A549 (cell line): Measurements from ENCODE around the gene GABRR3.

ENCODE experiments used
- CHD2 ChIP-seq: fragments of 150-350 bp; IDR thresholded peaks from 2 replicates; pipeline ENCODE4 v1.6.1; 2014; ENCODE audit warnings: low read length; ENCODE audit not compliant: partially characterized antibody
- EP300 ChIP-seq, 2 experiments: fragments of >200 bp; sonication (Bioruptor Twin); formaldehyde crosslinking; IDR thresholded peaks; 2 replicates in 1 of 2; 3 replicates in 1 of 2; pipeline ENCODE4 v1.6.1; 2016 to 2017
- HDAC2 ChIP-seq: fragments of 200-600 bp; sonication (generic); IDR thresholded peaks from 2 replicates; pipeline ENCODE4 v1.6.1; 2016
- KDM1A ChIP-seq: fragments of 200-600 bp; sonication (generic); IDR thresholded peaks from 2 replicates; pipeline ENCODE4 v1.6.1; 2016; ENCODE audit warnings: low read depth, mild to moderate bottlenecking
- MAZ ChIP-seq: fragments of 150-350 bp; IDR thresholded peaks from 2 replicates; pipeline ENCODE4 v1.6.1; 2014; ENCODE audit warnings: antibody characterized with exemption, low read depth, low read length, borderline replicate concordance
- POLR2A ChIP-seq: IDR thresholded peaks from 2 replicates; pipeline ENCODE4 v1.6.1; 2012; ENCODE audit warnings: mild to moderate bottlenecking, low read length
- TP53 ChIP-seq: fragments of 250-450 bp; sonication (Bioruptor Pico); IDR thresholded peaks from 2 replicates; pipeline ENCODE4 v1.5.0; 2021; ENCODE audit warnings: mild to moderate bottlenecking, moderate library complexity
- TF ChIP-seq, protein P1 (sequence below): fragments of >200 bp; sonication (Bioruptor Twin); formaldehyde crosslinking; IDR thresholded peaks from 3 replicates; pipeline ENCODE4 v1.5.1; 2016
- TF ChIP-seq, protein P2 (sequence below): IDR thresholded peaks from 2 replicates; pipeline ENCODE4 v1.6.1; 2012
- TF ChIP-seq, protein P3 (sequence below): fragments of 150-350 bp; IDR thresholded peaks from 2 replicates; pipeline ENCODE4 v1.6.1; 2014; ENCODE audit warnings: low read depth, mild to moderate bottlenecking, low read length
- TF ChIP-seq, protein P4 (sequence below): fragments of 200-600 bp; sonication (generic); IDR thresholded peaks from 2 replicates; pipeline ENCODE4 v1.6.1; 2016; ENCODE audit warnings: antibody characterized with exemption, mild to moderate bottlenecking, moderate library complexity

DNA sequence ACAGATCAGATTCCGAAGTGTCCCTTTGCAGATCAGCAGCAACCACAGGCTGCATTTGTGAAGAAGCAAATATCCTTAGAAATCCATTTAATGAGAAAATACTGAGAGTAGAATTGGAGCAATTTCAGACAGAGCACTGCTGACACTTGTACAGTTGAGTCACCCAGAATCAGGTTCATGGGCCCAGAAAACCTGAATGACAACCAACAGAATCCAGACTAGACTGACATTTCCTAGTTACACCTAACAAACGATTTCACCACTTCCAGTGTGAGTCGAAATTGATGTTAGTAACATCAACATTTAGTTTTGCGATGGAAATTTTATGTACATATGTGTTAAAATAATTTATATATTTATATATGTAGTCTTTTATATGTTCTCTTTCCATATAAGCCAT, 16.8 kb downstream of the GABRR3 start:
- TF ChIP-seq, protein P1, sequence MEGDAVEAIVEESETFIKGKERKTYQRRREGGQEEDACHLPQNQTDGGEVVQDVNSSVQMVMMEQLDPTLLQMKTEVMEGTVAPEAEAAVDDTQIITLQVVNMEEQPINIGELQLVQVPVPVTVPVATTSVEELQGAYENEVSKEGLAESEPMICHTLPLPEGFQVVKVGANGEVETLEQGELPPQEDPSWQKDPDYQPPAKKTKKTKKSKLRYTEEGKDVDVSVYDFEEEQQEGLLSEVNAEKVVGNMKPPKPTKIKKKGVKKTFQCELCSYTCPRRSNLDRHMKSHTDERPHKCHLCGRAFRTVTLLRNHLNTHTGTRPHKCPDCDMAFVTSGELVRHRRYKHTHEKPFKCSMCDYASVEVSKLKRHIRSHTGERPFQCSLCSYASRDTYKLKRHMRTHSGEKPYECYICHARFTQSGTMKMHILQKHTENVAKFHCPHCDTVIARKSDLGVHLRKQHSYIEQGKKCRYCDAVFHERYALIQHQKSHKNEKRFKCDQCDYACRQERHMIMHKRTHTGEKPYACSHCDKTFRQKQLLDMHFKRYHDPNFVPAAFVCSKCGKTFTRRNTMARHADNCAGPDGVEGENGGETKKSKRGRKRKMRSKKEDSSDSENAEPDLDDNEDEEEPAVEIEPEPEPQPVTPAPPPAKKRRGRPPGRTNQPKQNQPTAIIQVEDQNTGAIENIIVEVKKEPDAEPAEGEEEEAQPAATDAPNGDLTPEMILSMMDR: no peak
- TF ChIP-seq EP300 (IDR thresholded peaks at IDR 0.05) (no peak), POLR2A (no peak), KDM1A (no peak), MAZ (no peak), TP53 (no peak), CHD2 (no peak), HDAC2 (no peak)
- TF ChIP-seq, protein P2, sequence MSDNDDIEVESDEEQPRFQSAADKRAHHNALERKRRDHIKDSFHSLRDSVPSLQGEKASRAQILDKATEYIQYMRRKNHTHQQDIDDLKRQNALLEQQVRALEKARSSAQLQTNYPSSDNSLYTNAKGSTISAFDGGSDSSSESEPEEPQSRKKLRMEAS: no peak
- TF ChIP-seq, protein P3, sequence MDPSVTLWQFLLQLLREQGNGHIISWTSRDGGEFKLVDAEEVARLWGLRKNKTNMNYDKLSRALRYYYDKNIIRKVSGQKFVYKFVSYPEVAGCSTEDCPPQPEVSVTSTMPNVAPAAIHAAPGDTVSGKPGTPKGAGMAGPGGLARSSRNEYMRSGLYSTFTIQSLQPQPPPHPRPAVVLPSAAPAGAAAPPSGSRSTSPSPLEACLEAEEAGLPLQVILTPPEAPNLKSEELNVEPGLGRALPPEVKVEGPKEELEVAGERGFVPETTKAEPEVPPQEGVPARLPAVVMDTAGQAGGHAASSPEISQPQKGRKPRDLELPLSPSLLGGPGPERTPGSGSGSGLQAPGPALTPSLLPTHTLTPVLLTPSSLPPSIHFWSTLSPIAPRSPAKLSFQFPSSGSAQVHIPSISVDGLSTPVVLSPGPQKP: no peak
- TF ChIP-seq, protein P4, sequence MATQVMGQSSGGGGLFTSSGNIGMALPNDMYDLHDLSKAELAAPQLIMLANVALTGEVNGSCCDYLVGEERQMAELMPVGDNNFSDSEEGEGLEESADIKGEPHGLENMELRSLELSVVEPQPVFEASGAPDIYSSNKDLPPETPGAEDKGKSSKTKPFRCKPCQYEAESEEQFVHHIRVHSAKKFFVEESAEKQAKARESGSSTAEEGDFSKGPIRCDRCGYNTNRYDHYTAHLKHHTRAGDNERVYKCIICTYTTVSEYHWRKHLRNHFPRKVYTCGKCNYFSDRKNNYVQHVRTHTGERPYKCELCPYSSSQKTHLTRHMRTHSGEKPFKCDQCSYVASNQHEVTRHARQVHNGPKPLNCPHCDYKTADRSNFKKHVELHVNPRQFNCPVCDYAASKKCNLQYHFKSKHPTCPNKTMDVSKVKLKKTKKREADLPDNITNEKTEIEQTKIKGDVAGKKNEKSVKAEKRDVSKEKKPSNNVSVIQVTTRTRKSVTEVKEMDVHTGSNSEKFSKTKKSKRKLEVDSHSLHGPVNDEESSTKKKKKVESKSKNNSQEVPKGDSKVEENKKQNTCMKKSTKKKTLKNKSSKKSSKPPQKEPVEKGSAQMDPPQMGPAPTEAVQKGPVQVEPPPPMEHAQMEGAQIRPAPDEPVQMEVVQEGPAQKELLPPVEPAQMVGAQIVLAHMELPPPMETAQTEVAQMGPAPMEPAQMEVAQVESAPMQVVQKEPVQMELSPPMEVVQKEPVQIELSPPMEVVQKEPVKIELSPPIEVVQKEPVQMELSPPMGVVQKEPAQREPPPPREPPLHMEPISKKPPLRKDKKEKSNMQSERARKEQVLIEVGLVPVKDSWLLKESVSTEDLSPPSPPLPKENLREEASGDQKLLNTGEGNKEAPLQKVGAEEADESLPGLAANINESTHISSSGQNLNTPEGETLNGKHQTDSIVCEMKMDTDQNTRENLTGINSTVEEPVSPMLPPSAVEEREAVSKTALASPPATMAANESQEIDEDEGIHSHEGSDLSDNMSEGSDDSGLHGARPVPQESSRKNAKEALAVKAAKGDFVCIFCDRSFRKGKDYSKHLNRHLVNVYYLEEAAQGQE: no peak
